ENCODE data around the gene ZNF121.
A peak's percentile ranks its signal among the peaks of the same experiment; 100 is the strongest.
"Not testable (repeated sequence)": the region's sequence is repeated elsewhere in the genome, so short reads cannot be mapped to it uniquely, and the experiment has no call there.

Gene ZNF121

DNA sequence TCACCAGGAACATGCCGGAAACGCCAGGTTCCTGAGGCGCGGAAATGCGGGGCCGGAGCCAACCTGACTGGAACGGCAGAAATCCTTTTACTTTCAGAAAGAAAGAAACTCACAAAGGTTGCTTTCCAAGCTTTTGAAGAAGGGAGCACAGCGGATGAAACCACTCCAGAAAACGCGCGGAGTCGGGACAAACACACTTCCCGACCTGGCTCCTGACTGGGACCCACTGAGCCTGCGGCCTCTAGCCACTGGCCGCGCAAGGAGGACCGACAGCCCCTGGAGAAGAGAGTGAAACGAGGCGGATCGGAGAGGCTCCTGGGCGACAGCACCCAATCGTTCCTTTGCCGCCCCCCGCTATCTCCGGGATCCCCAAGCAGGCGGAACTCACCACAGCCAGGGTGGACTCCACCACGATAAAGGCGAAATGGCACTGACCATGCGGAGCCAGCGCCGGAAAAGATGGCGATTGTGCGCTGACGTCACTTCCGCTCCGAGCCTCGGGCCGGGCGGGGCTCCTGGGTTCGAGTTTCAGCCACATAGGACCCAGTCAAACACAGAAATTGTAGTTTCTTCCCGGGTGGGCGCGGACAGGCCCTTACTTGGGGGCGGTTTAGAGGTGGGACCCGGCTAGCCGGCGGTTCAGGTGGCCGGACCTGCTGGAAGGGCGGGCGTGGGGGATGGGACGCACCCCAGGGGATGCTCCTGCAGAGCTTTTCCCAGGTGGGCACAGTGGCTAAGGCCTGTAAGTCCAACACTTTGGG, at the start of gene ZNF121:
Gene ZNF121 (minus strand): TSS at position 432 of the 761 bp plus-strand sequence. CDS start 16,407 bp downstream, outside the sequence.
- DNase-seq: peak; percentile 54

GRCh38 chr19:9627856-9628255, 43.6 kb upstream of the ZNF121 start:
- DNase-seq: no peak

GRCh38 chr19:9622531-9622930, 38.2 kb upstream of the ZNF121 start:
- DNase-seq: peak; percentile 0

DNA sequence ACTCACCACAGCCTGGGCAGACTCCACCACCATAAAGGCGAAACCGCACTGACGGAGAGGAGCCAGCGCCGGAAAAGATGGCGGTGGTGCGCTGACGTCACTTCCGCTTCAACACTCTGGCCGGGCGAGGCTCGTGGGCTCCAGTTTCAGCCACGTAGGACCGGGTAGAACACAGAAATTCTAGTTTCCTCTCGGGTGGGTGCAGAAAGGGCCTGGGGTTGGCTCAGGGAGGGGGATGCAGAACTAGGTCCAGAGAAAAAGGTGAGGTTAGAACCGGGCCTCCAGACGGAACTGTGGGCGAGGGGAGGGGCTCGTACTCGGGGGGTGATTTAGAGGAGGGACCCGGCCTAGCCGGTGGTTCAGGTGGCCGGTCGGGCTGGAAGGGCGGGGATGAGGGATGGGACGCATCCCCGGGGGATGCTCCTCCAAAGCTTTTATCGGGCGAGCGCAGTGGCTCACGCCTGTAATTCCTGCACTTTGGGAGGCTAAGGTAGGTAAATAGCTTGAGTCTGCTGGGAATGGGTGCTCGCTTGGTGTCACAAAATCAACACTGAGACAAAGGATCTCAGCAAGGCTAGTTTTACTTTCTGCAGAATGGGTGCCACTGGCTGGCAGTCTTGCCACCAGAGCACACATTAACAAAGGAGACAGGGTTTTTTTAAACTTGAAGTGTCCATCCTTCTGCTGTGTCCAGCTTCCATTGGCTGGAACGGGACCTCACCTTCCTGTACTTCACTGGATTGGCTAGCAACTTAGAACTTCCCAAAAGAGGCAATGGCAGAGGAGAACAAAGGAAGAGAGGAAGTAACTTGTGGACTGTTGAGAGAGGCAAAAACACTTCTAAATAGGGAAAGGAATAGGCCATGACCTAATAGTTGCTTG, 37.1 kb upstream of the ZNF121 start, which contains the start of gene ZNF561:
Gene ZNF561 (minus strand): TSS at position 77 of the 882 bp plus-strand sequence. CDS start 1,776 bp downstream, outside the sequence.
- DNase-seq: peak; percentile 49

GRCh38 chr19:9620842-9621155, 36.5 kb upstream of the ZNF121 start:
- DNase-seq: no peak

DNA sequence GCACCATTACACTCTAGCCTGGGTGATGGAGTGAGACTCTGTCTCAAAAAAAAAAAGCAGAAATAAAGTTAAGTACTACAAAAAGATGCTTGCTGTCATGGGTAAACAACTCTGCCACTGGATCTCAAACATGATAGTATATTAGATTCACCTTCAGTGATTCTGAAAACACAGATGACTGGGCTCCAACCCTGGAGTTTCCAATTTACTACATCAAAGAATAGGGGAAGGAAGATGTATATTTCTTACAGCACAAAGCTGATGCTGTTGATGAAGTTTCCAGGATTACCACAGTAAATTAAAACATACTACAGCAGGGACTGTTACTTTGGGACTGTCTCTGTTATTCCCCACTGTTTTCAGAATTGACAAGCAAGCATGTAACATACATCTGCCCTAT, 31.5 kb upstream of the ZNF121 start:
- no peak for DNase-seq

- no peak for DNase-seq
These were observed 26.3 kb upstream of the ZNF121 start for GRCh38 chr19:9610484-9611113.

GRCh38 chr19:9608912-9609311, 24.6 kb upstream of the ZNF121 start:
- no peak for DNase-seq

- no peak for DNase-seq
These were observed 12.7 kb upstream of the ZNF121 start for GRCh38 chr19:9597027-9597426.

DNA sequence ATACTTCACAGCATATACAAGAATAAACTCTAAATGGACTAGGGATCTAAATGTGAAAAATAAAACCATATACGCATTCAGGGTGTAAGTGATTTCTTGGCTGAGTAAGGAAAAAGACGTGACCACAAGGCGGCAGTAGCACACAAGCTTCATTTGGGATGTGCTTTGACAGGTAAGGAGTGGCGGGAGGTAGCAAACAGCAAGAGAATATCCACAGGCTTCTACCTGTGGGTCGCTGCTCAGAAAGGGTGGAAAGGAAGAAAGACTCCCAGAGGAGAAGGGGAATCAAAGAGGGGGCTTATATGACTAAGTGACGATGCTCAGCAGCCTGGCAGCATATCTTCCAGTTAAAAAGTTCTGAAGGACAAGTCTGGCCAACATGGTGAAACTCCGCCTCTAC, 2.5 kb upstream of the ZNF121 start:
- DNase-seq: peak; percentile 37

DNA sequence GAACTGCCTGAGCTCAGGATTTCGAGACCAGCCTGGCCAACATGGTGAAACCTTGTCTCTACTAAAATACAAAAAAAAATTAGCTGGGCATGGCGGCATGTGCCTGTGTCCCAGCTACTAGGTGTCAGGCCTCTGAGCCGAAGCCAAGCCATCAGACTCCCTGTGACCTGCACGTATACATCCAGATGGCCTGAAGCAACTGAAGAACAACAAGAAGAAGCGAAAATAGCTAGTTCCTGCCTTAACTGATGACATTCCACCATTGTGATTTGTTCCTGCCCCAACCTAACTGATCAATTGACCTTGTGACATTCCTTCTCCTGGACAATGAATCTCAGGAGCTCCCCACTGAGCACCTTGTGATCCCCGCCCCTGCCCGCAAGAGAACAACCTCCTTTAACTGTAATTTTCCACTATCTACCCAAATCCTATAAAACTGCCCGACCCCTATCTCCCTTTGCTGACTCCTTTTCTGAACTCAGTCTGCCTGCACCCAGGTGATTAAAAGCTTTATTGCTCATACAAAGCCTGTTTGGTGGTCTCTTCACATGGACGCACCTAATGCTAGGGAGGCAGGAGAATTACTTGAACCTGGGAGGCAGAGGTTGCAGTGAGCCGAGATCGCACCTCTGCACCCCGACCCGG, 2.1 kb downstream of the ZNF121 start:
- not testable (repeated sequence) for DNase-seq

GRCh38 chr19:9580728-9581127, 3.6 kb downstream of the ZNF121 start:
- no peak for DNase-seq

GRCh38 chr19:9570255-9570654, 14.0 kb downstream of the ZNF121 start:
- no peak for DNase-seq

DNA sequence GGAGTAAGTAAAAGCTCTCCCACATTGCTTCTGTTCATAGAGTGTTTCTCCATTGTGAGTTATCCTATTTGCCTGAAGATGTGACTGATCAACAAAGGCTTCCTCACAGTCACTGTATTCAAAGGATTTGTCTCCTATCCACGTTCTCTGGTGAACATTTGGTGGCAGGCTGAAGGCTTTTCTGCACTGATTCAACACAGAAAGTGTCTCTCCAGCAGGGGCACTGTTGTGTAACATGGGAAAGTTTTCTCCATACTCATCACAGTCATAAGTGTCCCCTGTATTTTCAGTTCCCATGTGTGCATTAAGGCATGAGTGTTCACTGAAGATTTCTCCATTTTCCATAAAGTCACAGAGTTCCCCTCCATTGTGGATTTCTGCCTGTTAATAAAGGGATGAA, 17.6 kb downstream of the ZNF121 start:
- DNase-seq: no peak

DNA sequence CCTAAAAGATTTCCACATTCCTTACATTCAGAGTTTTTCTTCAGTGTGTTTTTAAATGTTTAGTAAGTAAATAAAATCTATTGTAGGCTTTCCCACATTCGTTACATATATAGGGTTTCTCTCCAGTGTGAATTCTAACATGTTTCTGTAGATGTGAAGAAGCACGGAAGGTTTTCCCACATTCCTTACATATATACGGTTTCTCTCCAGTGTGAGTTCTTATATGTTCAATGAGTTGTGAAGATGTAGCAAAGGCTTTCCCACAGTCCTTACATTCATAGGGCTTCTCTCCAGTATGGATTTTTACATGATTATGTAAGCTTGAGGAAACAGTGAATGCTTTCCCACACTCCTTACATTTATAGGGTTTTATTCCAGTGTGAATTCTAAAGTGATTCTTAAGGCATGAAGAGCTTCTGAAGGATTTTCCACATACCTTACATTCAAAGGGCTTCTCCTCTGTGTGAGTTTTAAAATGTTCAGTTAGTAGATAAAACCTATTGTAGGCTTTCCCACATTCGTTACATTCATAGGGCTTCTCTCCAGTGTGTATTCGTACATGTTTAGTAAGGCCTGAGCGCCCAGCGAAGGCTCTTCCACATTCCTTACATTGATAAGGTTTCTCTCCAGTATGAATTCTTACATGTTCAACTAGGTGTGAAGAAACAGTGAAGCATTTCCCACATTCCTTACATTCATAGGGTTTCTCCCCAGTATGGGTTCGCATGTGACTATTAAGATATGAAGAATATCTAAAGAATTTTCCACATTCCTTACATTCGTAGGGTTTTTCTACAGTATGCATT, 18.2 kb downstream of the ZNF121 start:
- no peak for DNase-seq

GRCh38 chr19:9552536-9553274, 31.6 kb downstream of the ZNF121 start:
- DNase-seq: no peak

GRCh38 chr19:9547870-9548269, 36.4 kb downstream of the ZNF121 start:
- no peak for DNase-seq

DNA sequence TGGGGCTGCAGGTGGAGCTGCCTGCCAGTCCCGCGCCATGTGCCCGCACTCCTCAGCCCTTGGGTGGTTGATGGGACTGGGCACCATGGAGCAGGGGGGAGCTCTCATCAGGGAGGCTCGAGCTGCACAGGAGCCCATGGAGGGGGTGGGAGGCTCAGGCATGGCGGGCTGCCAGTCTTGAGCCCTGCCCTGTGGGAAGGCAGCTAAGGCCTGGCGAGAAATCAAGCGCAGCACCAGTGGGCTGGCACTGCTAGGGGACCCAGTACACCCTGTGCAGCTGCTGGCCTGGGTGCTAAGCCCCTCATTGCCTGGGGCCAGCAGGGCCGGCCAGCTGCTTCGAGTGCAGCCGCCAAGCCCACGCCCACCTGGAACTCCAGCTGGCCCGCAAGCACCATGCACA, 43.0 kb downstream of the ZNF121 start:
- DNase-seq: not testable (repeated sequence)

DNA sequence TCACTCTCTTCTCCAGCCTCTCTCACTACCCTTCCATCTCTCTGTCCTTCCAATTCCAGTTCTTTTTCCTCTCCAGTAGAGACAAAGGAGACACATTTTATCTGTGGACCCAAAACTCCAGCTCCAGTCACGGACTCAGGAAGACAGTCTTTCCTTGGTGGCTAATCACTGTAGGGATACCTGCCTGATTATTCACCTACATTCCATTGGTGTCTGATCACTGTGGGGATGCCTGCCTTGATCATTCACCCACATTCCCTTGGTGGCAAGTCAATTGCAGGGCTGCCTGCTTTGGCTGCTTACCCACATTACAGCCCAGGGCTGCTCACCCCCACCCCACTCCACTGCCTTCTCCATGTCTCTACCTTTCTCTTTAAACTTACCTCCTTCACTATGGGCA, 44.4 kb downstream of the ZNF121 start:
- DNase-seq: not testable (repeated sequence)

GRCh38 chr19:9539201-9539600, 45.1 kb downstream of the ZNF121 start:
- not testable (repeated sequence) for DNase-seq
